HCT116 (cell line): ENCODE data around the gene SDCBP2. TPM values are rescaled to one million over a fixed set of nuclear protein-coding genes. Genes with fewer than 3 reads are reported as not detected.

Experiments
- ATAC-seq: fragments of 200-7000 bp; cut with Tn5 transposase; 2 replicates; pipeline ENCODE4 v1.9.1; 2020; ENCODE audit warnings: mild to moderate bottlenecking, moderate library complexity
- BruUV-seq: library from RNA; stranded (reverse); fragments of 400-500 nt; replicated peaks from 2 replicates; lab custom pipeline; 2021; lab: Mats Ljungman, UMichigan
- CTCF ChIA-PET: fragments of 300-600 bp; sonication (Branson Sonifier 250); formaldehyde crosslinking; loops from one replicate; lab custom pipeline; 2021; ENCODE audit warnings: antibody characterized with exemption; lab: Charles Lee
- POLR2A ChIA-PET: fragments of 300-600, 350-600 bp; sonication (Branson Sonifier 250); formaldehyde crosslinking; loops from one replicate; lab custom pipeline; 2021; ENCODE audit warnings: antibody characterized with exemption; lab: Charles Lee
- RAD21 ChIA-PET, 2 experiments: fragments of 300-600 bp; sonication (Branson Sonifier 250); formaldehyde crosslinking; loops; one replicate each; lab custom pipeline; 2023; ENCODE audit warnings: low total read pairs in 2 of 2; ENCODE audit not compliant: uncharacterized antibody in 2 of 2, unreplicated experiment in 2 of 2, low non-redundant PET in 1 of 2; lab: Charles Lee
- DNase-seq: peaks from one replicate; pipeline ENCODE4 v3.0.0-alpha.2; 2010; ENCODE audit warnings: low read depth, low spot score
- H2AFZ ChIP-seq: fragments of 200-600 bp; shearing (Covaris generic), sonication (generic); 2 replicates; pipeline ENCODE4 v1.6.1; 2017; ENCODE audit warnings: low read depth, mixed run types, mixed read lengths, antibody characterized with exemption, low read length; ENCODE audit not compliant: poor library complexity, severe bottlenecking
- H3K27ac ChIP-seq: 2 replicates; pipeline ENCODE4 v1.5.1; 2012; ENCODE audit warnings: low read depth, low read length
- H3K27me3 ChIP-seq: fragments of 200-600 bp; sonication (generic); 2 replicates; pipeline ENCODE4 v1.6.1; 2016; ENCODE audit warnings: mixed run types, low read length, mixed read lengths; ENCODE audit not compliant: insufficient read depth
- H3K36me3 ChIP-seq, 2 experiments: fragments of 200-500 bp in 1 of 2; fragments of 200-600 bp in 1 of 2; sonication (Bioruptor generic) in 1 of 2; sonication (generic) in 1 of 2; 2 replicates each; pipeline versions ENCODE4 v1.5.1 to v1.6.1; 2014 to 2016; ENCODE audit warnings: low read length in 2 of 2, inconsistent platforms in 1 of 2, mixed read lengths in 1 of 2, mixed run types in 1 of 2; ENCODE audit not compliant: insufficient read depth in 2 of 2, control insufficient read depth in 1 of 2
- H3K4me1 ChIP-seq, 2 experiments: fragments of 200-600 bp in 1 of 2; sonication (generic) in 1 of 2; 2 replicates each; pipeline versions ENCODE4 v1.5.1 to v1.6.1; 2012 to 2017; ENCODE audit warnings: low read length in 2 of 2, inconsistent platforms in 1 of 2, mild to moderate bottlenecking in 1 of 2, mixed read lengths in 1 of 2, mixed run types in 1 of 2, moderate library complexity in 1 of 2; ENCODE audit not compliant: insufficient read depth in 2 of 2, control insufficient read depth in 1 of 2
- H3K4me2 ChIP-seq: fragments of 200-600 bp; sonication (generic); 2 replicates; pipeline ENCODE4 v1.6.1; 2017; ENCODE audit warnings: mixed run types, low read length, mixed read lengths
- H3K4me3 ChIP-seq, 2 experiments: fragments of 200-600 bp in 1 of 2; sonication (generic) in 1 of 2; replicated peaks in 1 of 2; 2 replicates each; pipeline ENCODE4 v1.5.1; 2011 to 2016; ENCODE audit warnings: low read length in 2 of 2, control low read depth in 1 of 2, low read depth in 1 of 2, mild to moderate bottlenecking in 1 of 2, mixed read lengths in 1 of 2, mixed run types in 1 of 2
- H3K79me2 ChIP-seq: fragments of 200-600 bp; sonication (generic); 2 replicates; pipeline ENCODE4 v1.6.1; 2017; ENCODE audit warnings: mild to moderate bottlenecking, mixed run types, low read length, moderate library complexity, mixed read lengths; ENCODE audit not compliant: insufficient read depth
- H3K9ac ChIP-seq: fragments of 200-600 bp; sonication (generic); 2 replicates; pipeline ENCODE4 v1.6.1; 2016; ENCODE audit warnings: low read length, mixed read lengths
- H3K9me2 ChIP-seq: fragments of 200-600 bp; sonication (generic), shearing (Covaris generic); 2 replicates; pipeline ENCODE4 v1.6.1; 2017; ENCODE audit warnings: mixed run types, mild to moderate bottlenecking, moderate library complexity; ENCODE audit not compliant: insufficient read depth
- H3K9me3 ChIP-seq, 2 experiments: fragments of 200-500 bp in 1 of 2; fragments of 200-600 bp in 1 of 2; sonication (Bioruptor generic) in 1 of 2; sonication (generic) in 1 of 2; 2 replicates each; pipeline ENCODE4 v1.6.1; 2014 to 2017; ENCODE audit warnings: low read length in 2 of 2, mixed read lengths in 2 of 2, inconsistent platforms in 1 of 2, low read depth in 1 of 2, mild to moderate bottlenecking in 1 of 2, mixed run types in 1 of 2, moderate library complexity in 1 of 2; ENCODE audit not compliant: control insufficient read depth in 1 of 2, insufficient read depth in 1 of 2
- H4K20me1 ChIP-seq: fragments of 200-600 bp; sonication (generic), shearing (Covaris generic); 2 replicates; pipeline ENCODE4 v1.6.1; 2017; ENCODE audit warnings: mixed run types, mild to moderate bottlenecking, moderate library complexity; ENCODE audit not compliant: insufficient read depth
- EZH2phosphoT487 ChIP-seq: fragments of 200-600 bp; IDR thresholded peaks from 2 replicates; pipeline ENCODE4 v1.6.1; 2018; ENCODE audit warnings: antibody characterized with exemption, borderline replicate concordance
- JUND ChIP-seq: IDR thresholded peaks from 2 replicates; pipeline ENCODE4 v1.6.1; 2012
- POLR2AphosphoS5 ChIP-seq: IDR thresholded peaks from 2 replicates; pipeline ENCODE4 v1.6.1; 2011; ENCODE audit warnings: mild to moderate bottlenecking, low read depth, low read length, moderate library complexity
- SP1 ChIP-seq: IDR thresholded peaks from 2 replicates; pipeline ENCODE4 v1.6.1; 2012; ENCODE audit warnings: low read depth
- SRF ChIP-seq: IDR thresholded peaks from 2 replicates; pipeline ENCODE4 v1.6.1; 2012; ENCODE audit warnings: low read depth
- TCF7L2 ChIP-seq: IDR thresholded peaks from 2 replicates; pipeline ENCODE4 v1.7.0; 2011; ENCODE audit warnings: borderline replicate concordance, inconsistent platforms; ENCODE audit not compliant: insufficient read depth, insufficient read length; ENCODE audit errors: extremely low read depth
- ZNF274 ChIP-seq: fragments of 200-500 bp; sonication (Bioruptor generic); IDR thresholded peaks from 2 replicates; pipeline ENCODE4 v1.6.1; 2014; ENCODE audit warnings: mild to moderate bottlenecking, low read depth, low read length, inconsistent platforms
- intact Hi-C: fragments of 100-400 bp; cut with micrococcal nuclease; formaldehyde crosslinking; loops from 2 replicates; pipeline ENCODE4 v1.10.0; 2022
- total RNA-seq: library from RNA; stranded (reverse); gene quantifications from one replicate; pipeline ENCODE4 v1.2.1, GENCODE V29; 2021; ENCODE audit not compliant: unreplicated experiment
- TF ChIP-seq, protein P1 (sequence below): IDR thresholded peaks from 2 replicates; pipeline ENCODE4 v1.6.1; 2012; ENCODE audit warnings: low read depth
- TF ChIP-seq, protein P2 (sequence below): IDR thresholded peaks from 2 replicates; pipeline ENCODE4 v1.6.1; 2012

Gene SDCBP2
- total RNA-seq, 1 experiment from 2014 or later = 3.4 TPM

DNA sequence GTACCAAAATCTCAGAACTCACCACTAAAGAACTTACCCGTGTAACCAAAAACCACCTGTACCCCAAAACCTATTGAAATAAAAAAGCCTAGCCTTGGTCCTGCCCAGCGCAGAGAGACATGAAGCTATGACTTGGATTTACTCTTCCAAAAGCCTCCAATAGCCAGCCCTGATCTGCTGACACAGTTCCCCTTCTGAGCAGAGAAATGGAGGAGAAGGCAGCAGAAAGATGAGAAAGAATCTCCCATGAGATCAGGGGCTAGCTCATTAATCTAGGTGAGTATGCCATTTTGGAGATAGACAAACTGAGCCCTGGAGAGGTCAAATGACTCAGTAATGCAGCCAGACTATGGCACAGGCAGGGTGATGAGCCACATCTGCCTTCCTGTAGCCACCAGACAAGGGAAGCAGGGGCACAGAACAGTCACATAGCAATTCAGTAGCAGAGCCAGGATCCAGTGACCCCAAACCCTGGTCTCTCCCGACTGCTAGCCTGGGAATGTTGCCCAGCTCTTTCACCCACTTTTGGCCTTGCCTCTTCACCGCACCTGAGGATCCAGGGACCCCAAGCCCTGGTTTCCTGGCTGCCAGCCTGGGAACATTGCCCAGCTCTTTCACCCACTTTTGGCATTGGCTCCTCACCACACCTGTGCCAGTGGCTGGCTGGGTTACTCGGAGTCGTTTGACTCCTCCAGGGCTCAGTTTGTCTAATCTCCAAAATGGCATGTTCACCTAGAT lies 7.2 kb upstream of the SDCBP2 start:
- ChIA-PET RAD21 (no interaction called here), CTCF (no interaction called here), POLR2A (no interaction called here)
- ATAC-seq (no peak), DNase-seq (no peak)
- Histone ChIP-seq H3K9me2 (no peaks in the 10 kb centered on the region), H4K20me1 (no peaks in the 10 kb centered on the region; the same call in 1 of the 2 replicates), H3K36me3 (0 out of 4 replicates have a peak, but pooled peaks cover 0 to 3% of the 10 kb centered on the region in 2 experiments), H2AFZ (no peak overlapping the region), H3K9ac (no peak overlapping the region), H3K27me3 (no peaks in the 10 kb centered on the region), H3K4me3 (no peak overlapping the region), H3K27ac (no peak overlapping the region), H3K9me3 (no peaks in the 10 kb centered on the region), H3K4me2 (no peak overlapping the region), H3K4me1 (no peaks in the 10 kb centered on the region; a peak in 1 of 4 replicates), H3K79me2 (peaks cover 30% of the 10 kb centered on the region)
- TF ChIP-seq POLR2AphosphoS5 (0 out of 2 replicates have a peak, but pooled peaks have one; percentile 25), SRF (no peak), EZH2phosphoT487 (no peak), SP1 (no peak), TCF7L2 (no peak), JUND (no peak), ZNF274 (no peak)
- TF ChIP-seq, protein P1, sequence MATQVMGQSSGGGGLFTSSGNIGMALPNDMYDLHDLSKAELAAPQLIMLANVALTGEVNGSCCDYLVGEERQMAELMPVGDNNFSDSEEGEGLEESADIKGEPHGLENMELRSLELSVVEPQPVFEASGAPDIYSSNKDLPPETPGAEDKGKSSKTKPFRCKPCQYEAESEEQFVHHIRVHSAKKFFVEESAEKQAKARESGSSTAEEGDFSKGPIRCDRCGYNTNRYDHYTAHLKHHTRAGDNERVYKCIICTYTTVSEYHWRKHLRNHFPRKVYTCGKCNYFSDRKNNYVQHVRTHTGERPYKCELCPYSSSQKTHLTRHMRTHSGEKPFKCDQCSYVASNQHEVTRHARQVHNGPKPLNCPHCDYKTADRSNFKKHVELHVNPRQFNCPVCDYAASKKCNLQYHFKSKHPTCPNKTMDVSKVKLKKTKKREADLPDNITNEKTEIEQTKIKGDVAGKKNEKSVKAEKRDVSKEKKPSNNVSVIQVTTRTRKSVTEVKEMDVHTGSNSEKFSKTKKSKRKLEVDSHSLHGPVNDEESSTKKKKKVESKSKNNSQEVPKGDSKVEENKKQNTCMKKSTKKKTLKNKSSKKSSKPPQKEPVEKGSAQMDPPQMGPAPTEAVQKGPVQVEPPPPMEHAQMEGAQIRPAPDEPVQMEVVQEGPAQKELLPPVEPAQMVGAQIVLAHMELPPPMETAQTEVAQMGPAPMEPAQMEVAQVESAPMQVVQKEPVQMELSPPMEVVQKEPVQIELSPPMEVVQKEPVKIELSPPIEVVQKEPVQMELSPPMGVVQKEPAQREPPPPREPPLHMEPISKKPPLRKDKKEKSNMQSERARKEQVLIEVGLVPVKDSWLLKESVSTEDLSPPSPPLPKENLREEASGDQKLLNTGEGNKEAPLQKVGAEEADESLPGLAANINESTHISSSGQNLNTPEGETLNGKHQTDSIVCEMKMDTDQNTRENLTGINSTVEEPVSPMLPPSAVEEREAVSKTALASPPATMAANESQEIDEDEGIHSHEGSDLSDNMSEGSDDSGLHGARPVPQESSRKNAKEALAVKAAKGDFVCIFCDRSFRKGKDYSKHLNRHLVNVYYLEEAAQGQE = no peak
- TF ChIP-seq, protein P2, sequence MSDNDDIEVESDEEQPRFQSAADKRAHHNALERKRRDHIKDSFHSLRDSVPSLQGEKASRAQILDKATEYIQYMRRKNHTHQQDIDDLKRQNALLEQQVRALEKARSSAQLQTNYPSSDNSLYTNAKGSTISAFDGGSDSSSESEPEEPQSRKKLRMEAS = no peak
- BruUV-seq = no TSS peak
- intact Hi-C loops = no loop called here
